Measurements from ENCODE around the gene KCNQ1. TPM values are rescaled to one million over a fixed set of nuclear protein-coding genes. Genes with fewer than 3 reads are reported as not detected.

Gene KCNQ1
- polyA plus RNA-seq, 1 donor (not counting 4 experiments of a cell fraction or from before 2014, with no cell fraction given): not detected

- Histone ChIP-seq H3K4me2 (ENCODE audit: control insufficient read depth, extremely low read depth, insufficient read depth, low read depth, low read length) (no peak overlapping the region), H3K9me3 (ENCODE audit: control insufficient read depth, low read depth, low read length) (no peaks in the 10 kb centered on the region), H3K27me3 (ENCODE audit: control insufficient read depth, extremely low read depth, insufficient read depth, low read length) (no peaks in the 10 kb centered on the region), H3K9ac (ENCODE audit: control insufficient read depth, extremely low read depth, insufficient read depth, low read length) (no peak overlapping the region), H3K36me3 (ENCODE audit: control insufficient read depth in 2 of 2, extremely low read depth in 1 of 2, insufficient read depth in 2 of 2, low read length in 2 of 2) (no peaks in the 10 kb centered on the region), H3K79me2 (ENCODE audit: control insufficient read depth, insufficient read depth, low read length) (no peaks in the 10 kb centered on the region), H3K4me3 (ENCODE audit: control insufficient read depth in 2 of 3, extremely low read depth in 1 of 3, insufficient read depth in 2 of 3, low read depth in 1 of 3, low read length in 3 of 3) (no peak overlapping the region), H2AFZ (ENCODE audit: control insufficient read depth, low read length) (no peak overlapping the region), H3K9me1 (ENCODE audit: control insufficient read depth, extremely low read depth, insufficient read depth, low read length) (no peaks in the 10 kb centered on the region), H4K20me1 (ENCODE audit: control insufficient read depth, extremely low read depth, insufficient read depth, low read length) (peaks cover 3% of the 10 kb centered on the region), H3K27ac (ENCODE audit: control insufficient read depth, insufficient read depth, low read length) (no peak overlapping the region), H3K4me1 (ENCODE audit: control insufficient read depth, extremely low read depth, insufficient read depth, low read length) (peaks cover 17% of the 10 kb centered on the region)
- DNase-seq (ENCODE audit: low read depth, low spot score) (no peak), FAIRE-seq (no peak)
- dilution Hi-C loops (cut with MboI; ENCODE audit: extremely low pct_ligation_motif_present, low sequenced_read_pairs): no loop called here
- TF ChIP-seq, protein P1, sequence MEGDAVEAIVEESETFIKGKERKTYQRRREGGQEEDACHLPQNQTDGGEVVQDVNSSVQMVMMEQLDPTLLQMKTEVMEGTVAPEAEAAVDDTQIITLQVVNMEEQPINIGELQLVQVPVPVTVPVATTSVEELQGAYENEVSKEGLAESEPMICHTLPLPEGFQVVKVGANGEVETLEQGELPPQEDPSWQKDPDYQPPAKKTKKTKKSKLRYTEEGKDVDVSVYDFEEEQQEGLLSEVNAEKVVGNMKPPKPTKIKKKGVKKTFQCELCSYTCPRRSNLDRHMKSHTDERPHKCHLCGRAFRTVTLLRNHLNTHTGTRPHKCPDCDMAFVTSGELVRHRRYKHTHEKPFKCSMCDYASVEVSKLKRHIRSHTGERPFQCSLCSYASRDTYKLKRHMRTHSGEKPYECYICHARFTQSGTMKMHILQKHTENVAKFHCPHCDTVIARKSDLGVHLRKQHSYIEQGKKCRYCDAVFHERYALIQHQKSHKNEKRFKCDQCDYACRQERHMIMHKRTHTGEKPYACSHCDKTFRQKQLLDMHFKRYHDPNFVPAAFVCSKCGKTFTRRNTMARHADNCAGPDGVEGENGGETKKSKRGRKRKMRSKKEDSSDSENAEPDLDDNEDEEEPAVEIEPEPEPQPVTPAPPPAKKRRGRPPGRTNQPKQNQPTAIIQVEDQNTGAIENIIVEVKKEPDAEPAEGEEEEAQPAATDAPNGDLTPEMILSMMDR (optimal IDR thresholded peaks at IDR 0.05 in 1 of 3, IDR thresholded peaks at IDR 0.05 in 1 of 3, conservative IDR thresholded peaks at IDR 0.05 in 1 of 3; ENCODE audit: extremely low read depth in 1 of 3, insufficient read depth in 2 of 3, low read length in 3 of 3): no peak
- no peak for TF ChIP-seq EZH2 (IDR thresholded peaks at IDR 0.05; ENCODE audit: low read length)
Observed at GRCh38 chr11:2536440-2536989, 91.7 kb downstream of the KCNQ1 start.

- H3K27me3 ChIP-seq (ENCODE audit: control insufficient read depth, extremely low read depth, insufficient read depth, low read length): no peaks in the 10 kb centered on the region
- FAIRE-seq: no peak
- dilution Hi-C loops (cut with MboI; ENCODE audit: extremely low pct_ligation_motif_present, low sequenced_read_pairs): no loop called here
Observed at GRCh38 chr11:2537010-2537705, 92.3 kb downstream of the KCNQ1 start.

More at GRCh38 chr11:2537010-2537705, 92.3 kb downstream of the KCNQ1 start:
- H3K27ac ChIP-seq (ENCODE audit: control insufficient read depth, insufficient read depth, low read length): no peak overlapping the region
- H3K4me3 ChIP-seq (ENCODE audit: control insufficient read depth in 2 of 3, extremely low read depth in 1 of 3, insufficient read depth in 2 of 3, low read depth in 1 of 3, low read length in 3 of 3): no peak overlapping the region
- H3K9me3 ChIP-seq (ENCODE audit: control insufficient read depth, low read depth, low read length): no peaks in the 10 kb centered on the region
- no peak overlapping the region for H2AFZ ChIP-seq (ENCODE audit: control insufficient read depth, low read length)
- no peaks in the 10 kb centered on the region for H3K9me1 ChIP-seq (ENCODE audit: control insufficient read depth, extremely low read depth, insufficient read depth, low read length)
- no peak overlapping the region for H3K4me2 ChIP-seq (ENCODE audit: control insufficient read depth, extremely low read depth, insufficient read depth, low read depth, low read length)
- H4K20me1 ChIP-seq (ENCODE audit: control insufficient read depth, extremely low read depth, insufficient read depth, low read length): peaks cover 3% of the 10 kb centered on the region
- H3K9ac ChIP-seq (ENCODE audit: control insufficient read depth, extremely low read depth, insufficient read depth, low read length): no peak overlapping the region
- H3K79me2 ChIP-seq (ENCODE audit: control insufficient read depth, insufficient read depth, low read length): no peaks in the 10 kb centered on the region
- peaks cover 17% of the 10 kb centered on the region for H3K4me1 ChIP-seq (ENCODE audit: control insufficient read depth, extremely low read depth, insufficient read depth, low read length)
- no peak for TF ChIP-seq EZH2 (IDR thresholded peaks at IDR 0.05; ENCODE audit: low read length)
- TF ChIP-seq, protein P1 (optimal IDR thresholded peaks at IDR 0.05 in 1 of 3, IDR thresholded peaks at IDR 0.05 in 1 of 3, conservative IDR thresholded peaks at IDR 0.05 in 1 of 3; ENCODE audit: extremely low read depth in 1 of 3, insufficient read depth in 2 of 3, low read length in 3 of 3): no peak
- H3K36me3 ChIP-seq (ENCODE audit: control insufficient read depth in 2 of 2, extremely low read depth in 1 of 2, insufficient read depth in 2 of 2, low read length in 2 of 2): no peaks in the 10 kb centered on the region
- no peak for DNase-seq (ENCODE audit: low read depth, low spot score)

Data from keratinocyte (primary cell).